Kidney epithelial cell (primary cell): ENCODE results near the gene RPS14. TPM values are rescaled to one million over a fixed set of nuclear protein-coding genes. Genes with fewer than 3 reads are reported as not detected.

Experiments used
- DNase-seq: peaks from one replicate; pipeline ENCODE4 v3.0.0-alpha.2; 2010; ENCODE audit warnings: low read depth
- H3K27me3 ChIP-seq: 2 replicates; pipeline ENCODE4 v1.6.0; 2011; ENCODE audit warnings: low read length; ENCODE audit not compliant: control insufficient read depth, insufficient read depth
- H3K36me3 ChIP-seq: 2 replicates; pipeline ENCODE4 v1.5.1; 2011; ENCODE audit warnings: low read length; ENCODE audit not compliant: control insufficient read depth, insufficient read depth
- H3K4me3 ChIP-seq: 2 replicates; pipeline ENCODE4 v1.5.1; 2011; ENCODE audit warnings: low read depth, mild to moderate bottlenecking, control low read depth, low read length
- total RNA-seq: library from RNA; depleted of rRNA; stranded (reverse); fragments of >200 nt; gene quantifications from 2 replicates; pipeline ENCODE4 v1.2.3, GENCODE V29; 2015
- TF ChIP-seq, protein P1 (sequence below): IDR thresholded peaks from 2 replicates; pipeline ENCODE4 v1.5.1; 2011; ENCODE audit warnings: mild to moderate bottlenecking, moderate library complexity, low read length, control low read depth, inconsistent platforms; ENCODE audit not compliant: insufficient read depth, poor library complexity, severe bottlenecking

RPS14 gene
- total RNA-seq, 1 donor from 2014 or later, result 3,855 TPM

DNA sequence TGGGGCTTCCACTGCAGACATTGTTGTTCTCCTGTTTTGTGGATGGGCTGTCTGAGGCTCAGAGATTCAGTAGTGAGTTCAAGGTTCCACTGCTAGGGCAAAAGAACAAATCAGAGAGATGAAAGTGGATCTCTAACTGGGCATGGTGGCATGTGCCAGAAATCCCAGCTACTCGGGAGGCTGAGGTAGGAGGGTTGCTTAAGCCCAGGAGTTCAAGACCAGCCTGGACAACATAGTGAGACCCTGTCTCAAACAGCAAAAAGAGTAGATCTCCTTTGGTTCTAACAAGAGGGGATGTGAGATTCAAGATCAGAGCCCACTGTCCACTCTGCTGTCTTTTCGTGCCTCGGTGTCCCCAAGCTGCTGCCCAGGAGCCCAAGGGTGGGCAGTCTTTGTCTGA is 46.6 kb upstream of the RPS14 start:
- Histone ChIP-seq H3K4me3 (no peak overlapping the region), H3K36me3 (no peaks in the 10 kb centered on the region), H3K27me3 (no peaks in the 10 kb centered on the region)
- TF ChIP-seq, protein P1, sequence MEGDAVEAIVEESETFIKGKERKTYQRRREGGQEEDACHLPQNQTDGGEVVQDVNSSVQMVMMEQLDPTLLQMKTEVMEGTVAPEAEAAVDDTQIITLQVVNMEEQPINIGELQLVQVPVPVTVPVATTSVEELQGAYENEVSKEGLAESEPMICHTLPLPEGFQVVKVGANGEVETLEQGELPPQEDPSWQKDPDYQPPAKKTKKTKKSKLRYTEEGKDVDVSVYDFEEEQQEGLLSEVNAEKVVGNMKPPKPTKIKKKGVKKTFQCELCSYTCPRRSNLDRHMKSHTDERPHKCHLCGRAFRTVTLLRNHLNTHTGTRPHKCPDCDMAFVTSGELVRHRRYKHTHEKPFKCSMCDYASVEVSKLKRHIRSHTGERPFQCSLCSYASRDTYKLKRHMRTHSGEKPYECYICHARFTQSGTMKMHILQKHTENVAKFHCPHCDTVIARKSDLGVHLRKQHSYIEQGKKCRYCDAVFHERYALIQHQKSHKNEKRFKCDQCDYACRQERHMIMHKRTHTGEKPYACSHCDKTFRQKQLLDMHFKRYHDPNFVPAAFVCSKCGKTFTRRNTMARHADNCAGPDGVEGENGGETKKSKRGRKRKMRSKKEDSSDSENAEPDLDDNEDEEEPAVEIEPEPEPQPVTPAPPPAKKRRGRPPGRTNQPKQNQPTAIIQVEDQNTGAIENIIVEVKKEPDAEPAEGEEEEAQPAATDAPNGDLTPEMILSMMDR, result no peak
- DNase-seq, result no peak

DNA sequence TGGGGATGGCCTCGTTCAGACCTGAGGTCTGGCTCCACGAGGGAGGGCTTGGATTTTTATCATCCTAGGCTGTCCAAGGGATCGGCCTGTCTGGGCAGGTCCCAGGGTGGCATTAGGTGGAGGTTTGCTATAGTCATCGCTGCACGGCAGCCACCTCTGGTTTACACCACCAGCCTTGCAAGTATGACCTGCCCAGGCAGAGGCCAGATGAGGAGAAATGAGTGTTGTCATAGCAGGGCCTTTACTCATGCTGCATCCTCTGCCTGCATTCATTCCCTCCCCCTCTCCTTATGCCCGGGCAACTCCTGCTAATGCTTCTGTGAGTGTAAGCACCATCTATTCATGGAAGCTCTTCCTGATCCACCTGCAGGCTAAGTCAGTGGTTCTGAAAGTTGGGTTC is 43.1 kb upstream of the RPS14 start:
- TF ChIP-seq, protein P1, result no peak
- no peak for DNase-seq
- Histone ChIP-seq H3K27me3 (no peaks in the 10 kb centered on the region), H3K4me3 (no peak overlapping the region), H3K36me3 (no peaks in the 10 kb centered on the region)

DNA sequence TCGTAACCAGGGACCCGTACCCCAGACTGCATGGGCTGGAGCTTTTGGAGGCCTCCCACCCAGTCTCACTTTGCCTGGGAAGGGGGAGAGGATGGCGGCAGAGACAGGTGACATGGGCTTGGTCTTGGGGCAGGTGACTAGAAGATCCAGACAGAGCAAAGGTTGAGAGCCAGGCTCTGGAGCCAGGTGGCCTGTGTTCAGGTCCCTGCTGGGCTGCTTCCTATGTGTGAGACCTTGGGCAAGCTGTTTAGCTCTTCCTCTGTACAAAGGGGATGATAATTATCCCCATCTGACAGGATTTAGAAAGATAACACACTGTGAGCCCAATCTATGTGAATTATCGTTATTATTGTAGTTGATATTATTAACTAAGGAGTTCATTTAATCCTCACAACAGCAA is 42.3 kb upstream of the RPS14 start:
- H3K4me3 ChIP-seq, result no peak overlapping the region
- H3K36me3 ChIP-seq, result no peaks in the 10 kb centered on the region
- TF ChIP-seq, protein P1, result no peak
- no peak for DNase-seq
- H3K27me3 ChIP-seq, result no peaks in the 10 kb centered on the region

DNA sequence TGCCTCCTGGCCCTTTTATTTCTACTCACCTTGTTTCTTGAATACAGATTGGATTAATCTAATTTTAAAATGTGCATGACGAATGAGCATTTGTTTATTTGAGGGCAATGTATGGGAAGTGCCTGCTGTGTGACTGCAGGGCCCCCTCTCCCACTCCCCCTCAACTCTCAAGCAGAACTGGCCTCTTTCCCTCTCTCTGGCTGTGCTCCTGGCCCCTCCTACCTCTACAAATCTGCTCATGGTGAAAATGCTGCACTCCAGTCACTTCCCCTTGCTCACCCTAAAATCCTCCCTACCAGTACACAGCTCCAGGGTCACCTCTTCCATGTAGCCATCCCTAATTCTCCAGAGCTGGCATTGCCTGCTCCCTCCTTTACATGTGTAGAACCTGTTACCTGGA is 41.2 kb upstream of the RPS14 start:
- Histone ChIP-seq H3K36me3 (no peaks in the 10 kb centered on the region), H3K27me3 (no peaks in the 10 kb centered on the region), H3K4me3 (no peak overlapping the region)
- TF ChIP-seq, protein P1, result no peak
- no peak for DNase-seq

DNA sequence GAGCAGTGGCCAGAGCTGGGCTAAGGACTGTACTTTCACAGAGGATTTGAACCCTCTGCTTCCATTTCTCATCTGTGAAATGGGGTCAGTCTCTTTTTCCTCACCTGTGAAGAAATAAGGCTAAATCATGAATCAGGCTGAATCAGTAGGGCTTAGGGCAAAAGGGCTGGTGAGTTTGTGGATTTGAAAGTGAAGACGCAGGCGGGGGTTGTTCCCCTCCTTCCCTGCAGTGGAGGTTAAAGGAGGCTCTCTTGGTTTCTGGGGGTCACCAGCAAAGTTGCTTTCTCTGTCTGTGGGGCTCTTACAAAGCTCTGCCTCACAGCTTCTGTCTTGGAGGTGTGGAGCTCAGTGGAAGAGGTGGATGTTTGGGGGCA is 40.7 kb upstream of the RPS14 start:
- TF ChIP-seq, protein P1, result no peak
- no peak for DNase-seq
- no peaks in the 10 kb centered on the region for H3K36me3 ChIP-seq
- H3K27me3 ChIP-seq, result no peaks in the 10 kb centered on the region
- no peak overlapping the region for H3K4me3 ChIP-seq

DNA sequence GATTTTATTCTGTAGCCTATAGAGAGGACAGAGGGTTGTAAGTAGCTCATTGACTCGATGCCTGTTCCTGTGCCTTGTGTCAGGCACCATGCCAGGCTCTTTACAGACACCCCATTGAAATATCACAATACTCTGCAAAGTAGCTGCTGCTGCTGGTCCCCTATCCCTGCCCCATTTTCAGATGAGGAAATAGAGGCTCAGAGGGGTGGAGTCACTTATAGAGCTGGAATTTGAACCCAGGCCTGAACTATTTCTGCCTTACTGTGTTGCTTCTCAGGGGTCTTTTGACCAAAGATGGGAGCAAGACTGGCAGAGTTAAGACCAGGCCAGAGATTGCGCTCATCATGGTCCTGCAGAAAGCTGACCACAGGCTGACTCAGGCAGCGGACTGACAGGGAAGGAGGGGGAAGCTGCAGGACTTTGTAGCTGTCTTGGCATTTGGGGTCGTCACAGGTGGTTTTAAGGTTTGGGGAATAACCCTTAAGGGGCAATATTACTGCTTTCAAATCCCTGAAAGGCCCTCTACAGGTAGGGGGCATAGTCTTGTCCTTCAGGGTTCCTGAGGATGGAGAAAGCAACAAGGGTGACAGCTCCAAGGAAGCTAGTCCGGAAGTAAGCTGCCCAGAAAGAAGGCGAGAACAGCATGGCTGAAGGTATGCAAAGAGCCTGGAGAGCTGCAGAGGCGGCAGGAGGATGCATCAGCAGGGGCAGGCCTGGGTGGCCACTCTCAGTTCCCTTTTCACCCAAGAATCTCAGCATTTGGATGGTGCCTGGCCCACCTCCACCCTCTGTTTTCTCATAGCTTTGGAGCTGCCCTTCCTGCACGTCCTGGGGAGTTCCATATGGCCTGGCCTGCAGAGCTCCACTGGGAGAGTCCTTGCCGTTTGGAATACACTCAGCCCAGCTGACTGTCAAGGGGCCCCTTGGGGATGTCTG is 40.1 kb upstream of the RPS14 start:
- no peaks in the 10 kb centered on the region for H3K27me3 ChIP-seq
- TF ChIP-seq, protein P1, result no peak
- no peak for DNase-seq
- no peaks in the 10 kb centered on the region for H3K36me3 ChIP-seq
- no peak overlapping the region for H3K4me3 ChIP-seq
